Cardiac muscle cell (in vitro differentiated cells and primary cell): ENCODE measurements around the gene TMEM31. TPM values are rescaled to one million over a fixed set of nuclear protein-coding genes. Genes with fewer than 3 reads are reported as not detected.

Source experiments
- DNase-seq, 2 donors: peaks; one replicate each; pipeline versions ENCODE4 v3.0.0 to v3.0.0-alpha.2; 2010 to 2017; ENCODE audit warnings: low read depth in 1 of 2, low spot score in 1 of 2
- H3K27ac ChIP-seq: fragments of 200-600 bp; sonication (generic); 2 replicates; pipeline ENCODE4 v1.5.1; 2016
- H3K27me3 ChIP-seq: fragments of 200-600 bp; sonication (generic); 2 replicates; pipeline ENCODE4 v1.6.0; 2016; ENCODE audit warnings: control low read depth
- H3K36me3 ChIP-seq: fragments of 200-600 bp; sonication (generic); 2 replicates; pipeline ENCODE4 v1.5.1; 2016; ENCODE audit warnings: control low read depth
- H3K4me1 ChIP-seq: fragments of 200-600 bp; sonication (generic); 2 replicates; pipeline ENCODE4 v1.8.1; 2017; ENCODE audit warnings: low read depth, mild to moderate bottlenecking, mixed run types
- H3K4me3 ChIP-seq: fragments of 200-600 bp; sonication (generic); 2 replicates; pipeline ENCODE4 v1.5.1; 2016; ENCODE audit warnings: mild to moderate bottlenecking
- H3K9me3 ChIP-seq: fragments of 200-600 bp; sonication (generic); 2 replicates; pipeline ENCODE4 v1.5.1; 2017; ENCODE audit warnings: low read depth, mild to moderate bottlenecking, control low read depth
- CTCF ChIP-seq: IDR thresholded peaks from 2 replicates; pipeline ENCODE4 v1.5.1; 2012; ENCODE audit warnings: low read depth, mild to moderate bottlenecking, low read length
- polyA plus RNA-seq: library from polyadenylated mRNA; unstranded; fragments of >200 nt; fragmentation: Nextera tagmentation; extraction: Ambion mirVana; gene quantifications from 2 replicates; pipeline ENCODE4 v1.2.1, GENCODE V29; 2016
- total RNA-seq: library from RNA; depleted of rRNA; stranded (reverse); fragments of >200 nt; gene quantifications from 2 replicates; pipeline ENCODE4 v1.2.3, GENCODE V29; 2016

The TMEM31 gene
- total and polyA plus RNA-seq, 2 experiments from 2014 or later = 1.7 TPM; not detected in 1

GRCh38 chrX:103734125-103734760, 23.5 kb downstream of the TMEM31 start:
- peaks cover 3% of the 10 kb centered on the region for H3K4me1 ChIP-seq

DNA sequence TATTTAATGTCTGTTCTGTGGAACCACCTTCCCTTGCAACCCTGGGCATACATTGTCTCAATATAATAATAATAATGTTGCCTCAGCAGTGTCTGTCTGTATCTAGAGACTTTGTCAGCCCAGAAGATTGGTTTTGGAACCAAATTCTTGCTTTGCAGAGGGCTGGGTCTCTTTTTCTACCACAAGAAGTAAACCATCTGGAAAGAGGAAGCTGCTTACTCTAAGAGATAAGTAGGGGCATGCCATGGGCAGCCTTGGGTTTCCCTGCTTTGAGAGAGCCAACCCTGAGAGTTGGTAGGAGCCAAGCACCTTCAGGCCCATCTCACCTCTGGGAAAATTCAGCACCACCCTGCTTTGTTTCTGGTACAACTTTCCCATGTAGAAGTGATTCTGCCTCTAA, 27.0 kb downstream of the TMEM31 start:
- no peak overlapping the region for H3K27ac ChIP-seq
- no peaks in the 10 kb centered on the region for H3K27me3 ChIP-seq
- no peaks in the 10 kb centered on the region for H3K9me3 ChIP-seq
- H3K4me3 ChIP-seq = no peak overlapping the region
- no peak for DNase-seq
- peaks cover 3% of the 10 kb centered on the region for H3K4me1 ChIP-seq
- H3K36me3 ChIP-seq = no peaks in the 10 kb centered on the region
- TF ChIP-seq CTCF = no peak

More at GRCh38 chrX:103734125-103734760, 23.5 kb downstream of the TMEM31 start:
- TF ChIP-seq CTCF = no peak
- no peaks in the 10 kb centered on the region for H3K27me3 ChIP-seq
- H3K9me3 ChIP-seq = no peaks in the 10 kb centered on the region
- H3K36me3 ChIP-seq = no peaks in the 10 kb centered on the region
- DNase-seq = peak in 1 of 2 donors; percentile 62
- H3K4me3 ChIP-seq = no peak overlapping the region
- no peak overlapping the region for H3K27ac ChIP-seq

- H3K4me3 ChIP-seq = no peak overlapping the region
- H3K27ac ChIP-seq = no peak overlapping the region
- peaks cover under 1% of the 10 kb centered on the region for H3K4me1 ChIP-seq
- DNase-seq = no peak
- H3K27me3 ChIP-seq = no peaks in the 10 kb centered on the region
- no peak for TF ChIP-seq CTCF
- no peaks in the 10 kb centered on the region for H3K9me3 ChIP-seq
- H3K36me3 ChIP-seq = no peaks in the 10 kb centered on the region
Observed at GRCh38 chrX:103739421-103739820, 28.7 kb downstream of the TMEM31 start.

DNA sequence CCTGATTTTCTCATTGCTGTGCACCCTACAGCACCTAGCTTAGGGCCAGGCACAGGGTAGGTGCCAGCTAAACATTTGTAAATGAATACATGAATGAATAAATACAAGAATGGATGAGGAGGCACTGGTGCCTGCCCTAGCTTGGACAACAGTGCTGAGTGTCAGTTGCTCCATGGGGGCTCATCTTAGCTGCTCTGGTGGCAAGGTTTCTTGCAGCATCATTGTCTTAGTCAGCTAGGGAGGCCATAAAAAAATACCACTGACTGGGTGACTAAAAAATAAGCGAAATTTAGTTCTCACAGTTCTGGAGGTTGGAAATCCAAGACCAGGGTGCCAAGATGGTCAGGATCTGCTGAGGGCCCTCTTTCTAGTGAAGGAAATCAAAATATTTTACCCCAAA, 31.2 kb downstream of the TMEM31 start:
- no peaks in the 10 kb centered on the region for H3K36me3 ChIP-seq
- no peak overlapping the region for H3K27ac ChIP-seq
- H3K27me3 ChIP-seq = no peaks in the 10 kb centered on the region
- no peak for DNase-seq
- H3K4me3 ChIP-seq = no peak overlapping the region
- H3K9me3 ChIP-seq = no peaks in the 10 kb centered on the region
- TF ChIP-seq CTCF = no peak
- no peaks in the 10 kb centered on the region for H3K4me1 ChIP-seq

DNA sequence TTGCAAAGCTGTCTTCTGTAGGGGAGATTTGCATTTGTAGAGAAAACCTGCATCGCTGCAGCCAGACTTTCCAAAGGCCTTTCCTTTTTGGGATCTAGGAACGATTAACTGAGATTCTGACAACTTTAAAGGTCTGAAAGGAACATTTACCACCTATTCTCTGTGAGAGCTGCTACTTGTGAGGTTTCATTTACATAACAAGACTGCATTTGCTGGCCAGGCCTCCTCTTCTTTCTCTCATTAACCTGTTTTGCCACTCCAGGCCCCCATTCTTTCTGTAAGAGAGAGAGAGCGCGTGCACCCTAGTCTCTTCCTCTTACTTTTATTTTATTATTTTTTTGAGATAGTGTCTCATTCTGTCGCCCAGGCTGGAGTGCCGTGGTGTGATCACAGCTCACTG, 31.6 kb downstream of the TMEM31 start:
- H3K9me3 ChIP-seq = no peaks in the 10 kb centered on the region
- DNase-seq = no peak
- no peaks in the 10 kb centered on the region for H3K36me3 ChIP-seq
- no peak overlapping the region for H3K4me3 ChIP-seq
- H3K4me1 ChIP-seq = no peaks in the 10 kb centered on the region
- H3K27ac ChIP-seq = no peak overlapping the region
- no peaks in the 10 kb centered on the region for H3K27me3 ChIP-seq
- no peak for TF ChIP-seq CTCF
